IPS-NIHi7 (cell line): Measurements from ENCODE around the gene SGTB.

Experiments
- DNase-seq: peaks from one replicate; pipeline ENCODE4 v3.0.0; 2012; ENCODE audit warnings: mixed read lengths; ENCODE audit errors: extremely low spot score

Gene SGTB

GRCh38 chr5:65721720-65722574 is at the start of gene SGTB, which contains the start of gene NLN:
Gene SGTB (minus strand): TSS chr5:65722109. CDS start chr5:65720807, 1,302 bp downstream.
Gene NLN (plus strand): TSS chr5:65722205. CDS start chr5:65722374, 169 bp downstream.
- peak; percentile 97 for DNase-seq

- no peak for DNase-seq
Measured at GRCh38 chr5:65771266-65771665, 49.4 kb upstream of the SGTB start.

GRCh38 chr5:65769539-65769938 is 47.6 kb upstream of the SGTB start:
- DNase-seq: no peak

GRCh38 chr5:65768723-65769346 is 46.9 kb upstream of the SGTB start:
- no peak for DNase-seq

GRCh38 chr5:65767565-65767964 is 45.7 kb upstream of the SGTB start:
- no peak for DNase-seq

GRCh38 chr5:65766781-65767180 is 44.9 kb upstream of the SGTB start:
- no peak for DNase-seq

GRCh38 chr5:65766175-65766574 is 44.3 kb upstream of the SGTB start:
- DNase-seq: no peak

- no peak for DNase-seq
Measured at GRCh38 chr5:65765582-65765981, 43.7 kb upstream of the SGTB start.

- DNase-seq: no peak
Measured at GRCh38 chr5:65762234-65762633, 40.3 kb upstream of the SGTB start.

GRCh38 chr5:65760504-65761275 is 38.8 kb upstream of the SGTB start:
- no peak for DNase-seq

GRCh38 chr5:65758546-65759144 is 36.7 kb upstream of the SGTB start:
- no peak for DNase-seq

- no peak for DNase-seq
Measured at GRCh38 chr5:65753189-65753588, 31.3 kb upstream of the SGTB start.

GRCh38 chr5:65750938-65751337 is 29.0 kb upstream of the SGTB start:
- no peak for DNase-seq

- no peak for DNase-seq
Measured at GRCh38 chr5:65749956-65750355, 28.0 kb upstream of the SGTB start.

- DNase-seq: no peak
Measured at GRCh38 chr5:65749221-65749844, 27.4 kb upstream of the SGTB start.

GRCh38 chr5:65742565-65743231 is 20.8 kb upstream of the SGTB start:
- DNase-seq: peak; percentile 31

GRCh38 chr5:65739162-65739561 is 17.3 kb upstream of the SGTB start:
- no peak for DNase-seq

GRCh38 chr5:65738305-65738704 is 16.4 kb upstream of the SGTB start:
- DNase-seq: no peak

- no peak for DNase-seq
Measured at GRCh38 chr5:65737842-65738241, 15.9 kb upstream of the SGTB start.

GRCh38 chr5:65736011-65736410 is 14.1 kb upstream of the SGTB start:
- no peak for DNase-seq

GRCh38 chr5:65734921-65735320 is 13.0 kb upstream of the SGTB start:
- no peak for DNase-seq
